Activated CD4-positive, alpha-beta T cell treated with anti-CD3 and anti-CD28 coated beads for 4 hours (primary cell): ENCODE measurements around the gene SMIM5.

ENCODE experiments used
- DNase-seq, 2 donors: peaks; one replicate each; pipeline ENCODE4 v3.0.0-alpha.2; 2020

The SMIM5 gene

DNA sequence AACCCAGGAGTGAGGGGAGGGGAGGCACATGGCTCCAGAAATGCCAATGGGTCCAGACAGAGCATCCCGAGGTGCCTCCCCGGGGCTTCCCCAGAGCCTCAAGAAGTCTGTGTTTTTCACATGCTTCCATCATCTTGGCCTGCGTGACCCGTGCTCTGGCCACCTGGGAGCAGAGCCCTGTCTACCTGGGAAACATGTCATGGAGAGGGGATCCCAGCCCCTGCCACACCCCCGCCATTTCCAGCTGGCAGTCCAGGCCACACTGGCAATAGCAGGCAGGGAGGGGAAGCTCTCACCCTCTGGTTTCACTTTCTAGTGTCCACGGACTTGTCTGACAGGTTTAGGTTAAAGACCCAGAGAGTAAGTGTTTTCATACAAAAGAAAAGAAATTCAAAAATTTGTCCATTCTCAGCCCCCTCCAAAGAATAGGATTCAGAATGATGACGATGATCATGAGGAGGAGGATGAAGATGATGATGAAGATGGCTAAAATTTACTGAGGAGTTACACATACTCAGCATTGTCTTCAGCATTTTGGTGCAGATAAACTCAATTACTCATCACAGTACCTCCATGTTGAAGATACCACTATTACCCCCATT lies 9.0 kb downstream of the SMIM5 start:
- no peak for DNase-seq

DNA sequence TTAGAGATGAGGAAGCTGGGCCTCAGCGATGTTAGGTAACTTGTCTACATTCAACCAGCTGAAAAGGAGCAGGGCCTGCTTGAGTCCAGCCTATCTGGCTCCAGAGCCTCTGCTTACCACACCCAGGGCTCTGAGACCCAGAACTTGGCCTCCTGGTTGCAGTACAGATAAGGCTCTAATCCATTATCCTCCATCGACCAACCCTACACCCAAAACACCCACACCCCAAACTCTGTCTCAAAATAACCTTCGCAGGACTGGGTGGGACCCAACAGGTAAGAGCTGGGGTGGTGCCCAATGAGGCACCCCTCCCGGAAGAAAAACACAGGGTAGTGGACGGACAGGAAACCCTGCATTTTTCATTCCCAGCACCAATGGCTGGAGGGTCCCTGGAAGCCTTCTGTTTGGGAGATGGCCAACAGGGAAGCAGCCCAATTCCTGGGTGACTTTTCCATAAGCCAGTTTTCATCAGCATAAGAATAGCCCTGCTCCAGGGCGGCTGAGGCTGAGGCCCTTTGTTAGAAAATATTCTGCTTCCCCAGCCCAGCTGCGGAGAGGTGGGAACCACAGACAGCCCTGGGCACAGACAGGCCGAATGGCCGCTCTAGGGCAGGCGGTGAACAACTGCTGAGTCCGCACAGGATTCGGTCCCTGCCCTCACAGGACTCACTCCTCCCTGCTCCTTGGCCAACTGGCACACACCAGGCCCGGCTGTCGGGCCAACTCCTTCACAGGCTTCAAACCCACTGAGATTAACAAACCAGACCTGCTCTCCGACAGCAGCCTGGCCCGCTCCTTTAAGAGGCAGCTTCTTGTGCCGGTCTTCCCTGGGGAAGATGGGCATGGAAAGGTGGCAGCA lies 9.8 kb downstream of the SMIM5 start:
- no peak for DNase-seq

DNA sequence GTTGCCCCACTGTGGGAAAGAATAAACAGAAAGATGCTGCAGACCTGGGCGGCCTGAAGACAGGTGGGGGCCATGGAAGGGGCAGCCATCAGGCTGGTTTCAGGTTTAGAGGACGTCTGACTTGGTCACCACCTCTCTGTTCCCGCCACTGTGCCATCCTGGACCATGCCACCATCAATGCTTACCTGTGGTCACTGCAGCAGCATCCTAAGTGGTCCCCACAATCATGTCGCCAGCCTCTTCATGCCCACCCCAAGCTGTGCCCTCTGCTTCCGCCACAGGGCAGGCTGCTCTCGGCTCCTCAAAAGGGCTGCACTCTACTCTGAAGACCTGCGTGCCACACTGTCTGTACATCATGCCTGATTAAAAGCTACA lies 10.4 kb downstream of the SMIM5 start:
- no peak for DNase-seq

DNA sequence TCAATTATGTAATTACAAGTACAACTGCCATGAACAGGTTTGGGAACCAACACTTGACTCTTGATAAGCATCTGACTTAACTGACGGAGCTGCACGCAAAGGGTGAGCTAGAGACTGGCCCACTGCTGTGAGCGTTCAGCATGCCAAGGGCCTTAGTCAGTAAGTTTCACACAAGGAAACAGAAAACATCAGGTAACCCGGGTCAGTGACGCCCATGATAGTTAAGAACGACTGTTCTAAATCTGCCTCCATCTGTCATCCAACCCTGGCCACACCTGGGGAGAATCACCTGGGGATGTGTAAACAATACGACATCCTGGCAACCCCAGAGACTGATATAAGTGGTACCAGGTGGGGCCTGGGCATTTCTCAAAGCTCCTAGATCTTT lies 12.3 kb downstream of the SMIM5 start:
- no peak for DNase-seq

DNA sequence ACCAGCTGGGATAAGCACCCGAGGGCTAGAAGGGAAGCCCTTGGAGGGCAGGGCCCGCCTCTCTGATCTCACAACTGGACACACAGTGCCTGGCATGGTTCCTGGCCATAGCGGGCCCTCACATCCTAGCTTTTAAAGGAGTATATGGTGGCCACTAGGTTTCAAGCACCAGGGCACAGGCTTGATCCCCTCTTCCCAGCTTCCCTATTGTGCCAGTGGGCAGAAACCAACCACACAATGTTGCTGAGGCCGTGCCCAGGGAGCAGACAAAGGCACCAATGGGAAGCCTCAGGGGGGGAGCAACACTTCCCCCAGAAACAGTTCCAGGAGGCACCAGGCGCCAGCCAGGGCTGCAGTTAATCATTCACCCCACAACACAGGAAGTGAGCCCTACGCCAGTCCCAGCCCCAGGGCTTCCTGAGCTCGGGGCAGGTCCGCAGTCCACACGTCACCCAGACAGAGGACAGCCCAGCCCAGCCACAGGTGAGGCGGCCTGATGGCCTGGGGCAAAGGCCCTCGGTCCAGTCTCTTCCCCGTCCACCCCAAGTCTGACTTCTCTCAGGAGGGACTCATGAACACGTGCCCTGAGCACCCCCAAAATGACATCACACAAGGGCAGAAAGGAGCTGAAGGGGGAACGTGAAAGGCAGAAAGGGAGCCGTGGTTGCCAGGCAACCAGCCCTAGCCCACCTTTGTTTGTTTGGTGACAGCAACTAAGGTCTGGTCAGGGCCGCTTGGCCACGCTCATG lies 12.8 kb downstream of the SMIM5 start:
- no peak for DNase-seq

DNA sequence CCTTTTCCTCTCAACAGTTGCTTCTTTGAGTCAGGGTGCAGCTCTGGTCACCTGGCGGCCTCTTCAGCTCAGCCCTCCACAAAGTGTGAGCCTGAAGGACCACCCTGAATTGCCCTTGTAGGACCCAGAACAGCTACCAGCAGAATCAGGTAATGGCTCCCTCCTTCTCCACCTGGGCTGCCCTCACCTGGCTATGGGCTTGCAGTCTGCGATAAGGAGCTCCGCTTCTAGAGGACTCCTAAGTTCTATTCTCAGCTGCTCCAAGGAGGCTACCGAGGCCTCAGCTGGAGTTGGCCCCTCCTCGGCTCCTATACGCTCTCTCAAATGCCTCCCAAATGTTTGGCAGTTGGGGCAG lies 13.4 kb downstream of the SMIM5 start:
- DNase-seq: no peak

DNA sequence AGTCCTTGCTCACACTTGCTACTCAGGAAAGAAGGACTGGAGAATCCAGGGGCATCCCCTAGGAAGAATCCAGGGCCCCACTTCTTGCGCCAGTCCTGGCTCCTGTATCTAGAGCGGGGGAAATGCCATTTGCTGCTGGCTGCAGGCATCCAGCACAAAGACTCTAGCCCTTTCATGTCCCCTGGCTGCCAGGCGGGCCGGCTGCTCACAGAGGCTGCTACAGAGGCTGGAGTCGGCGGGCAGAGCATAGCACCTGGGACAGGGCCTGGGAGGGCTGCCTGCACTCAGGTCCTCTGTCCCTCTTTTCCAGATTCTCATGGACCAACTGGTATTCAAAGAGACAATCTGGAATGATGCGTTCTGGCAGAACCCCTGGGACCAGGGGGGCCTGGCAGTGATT lies 13.8 kb downstream of the SMIM5 start:
- DNase-seq: no peak

DNA sequence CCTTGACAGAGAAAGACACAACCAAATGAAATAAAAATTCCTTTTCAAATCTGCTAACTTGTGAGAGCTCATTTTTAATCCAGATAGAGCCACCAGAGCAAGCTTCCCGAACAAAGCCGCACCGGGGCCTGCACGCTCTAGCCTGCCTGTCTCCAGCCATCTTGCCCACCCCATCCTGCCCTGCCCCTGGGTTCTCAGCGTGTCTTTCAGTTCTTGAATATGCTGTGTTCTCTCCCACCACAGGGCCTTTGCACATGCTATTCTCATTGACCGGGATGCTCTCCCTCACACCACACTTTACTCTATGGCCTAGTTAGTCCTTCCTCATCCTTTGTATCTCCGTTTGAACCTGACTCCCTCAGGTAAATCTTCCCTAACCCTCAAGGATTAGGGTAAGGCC lies 14.7 kb downstream of the SMIM5 start:
- no peak for DNase-seq

DNA sequence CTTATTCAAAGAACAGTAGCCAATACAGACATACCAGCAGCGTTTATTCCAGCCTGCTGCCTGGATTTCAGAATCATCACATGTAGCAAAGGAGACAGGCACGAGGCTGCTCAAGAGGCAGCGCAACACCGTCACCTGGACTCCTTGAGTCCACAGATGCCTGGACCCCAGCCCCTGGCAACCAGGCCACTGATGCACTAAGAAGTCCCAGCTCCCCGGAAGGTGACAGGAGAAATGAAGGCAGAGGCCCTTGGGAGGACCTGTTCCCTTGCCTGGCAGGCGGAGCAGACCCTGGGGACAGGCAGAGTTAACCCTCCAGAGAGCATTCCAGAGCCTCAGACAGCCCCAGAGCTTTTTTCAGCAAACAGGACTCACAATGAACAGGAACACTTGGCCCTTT lies 16.5 kb downstream of the SMIM5 start:
- no peak for DNase-seq

DNA sequence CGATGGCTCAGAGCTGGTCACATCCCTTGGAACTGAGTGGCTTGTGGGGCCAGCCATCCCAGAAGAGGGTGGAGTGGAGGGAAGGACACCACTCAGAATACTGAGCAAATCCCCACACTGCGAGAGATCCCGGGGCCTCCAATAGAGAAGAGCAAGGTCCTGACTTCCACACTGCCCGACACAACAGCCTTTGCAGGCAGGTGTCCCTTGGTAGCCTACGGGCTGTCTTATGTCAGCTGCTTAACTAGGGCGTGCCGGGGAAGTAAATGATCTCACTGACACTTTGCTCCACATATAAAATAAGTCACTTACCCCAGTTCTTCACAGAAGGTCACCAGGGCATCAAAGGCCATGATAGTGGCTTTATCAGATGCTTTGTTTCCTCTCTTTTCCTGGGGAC lies 17.6 kb downstream of the SMIM5 start:
- no peak for DNase-seq

DNA sequence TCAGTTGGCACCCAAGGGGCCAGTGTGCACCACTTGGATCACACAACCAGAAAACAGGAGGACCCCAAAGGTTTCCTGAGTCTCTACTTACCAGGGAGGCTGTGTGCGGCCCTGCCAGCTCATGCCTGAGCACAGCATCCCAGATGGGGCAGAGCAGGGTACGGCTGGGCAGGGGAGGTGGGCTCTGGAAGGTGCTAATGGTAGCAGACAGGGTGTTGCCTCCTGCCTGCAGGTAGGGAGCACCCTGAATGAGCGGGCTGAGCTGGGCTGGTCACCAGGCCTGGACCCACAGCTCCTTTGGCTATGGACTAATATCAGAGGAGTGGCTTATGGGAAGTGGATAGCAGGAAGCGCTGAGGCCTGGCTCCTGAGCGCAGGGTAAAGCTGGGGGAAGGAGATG lies 19.1 kb downstream of the SMIM5 start:
- no peak for DNase-seq

DNA sequence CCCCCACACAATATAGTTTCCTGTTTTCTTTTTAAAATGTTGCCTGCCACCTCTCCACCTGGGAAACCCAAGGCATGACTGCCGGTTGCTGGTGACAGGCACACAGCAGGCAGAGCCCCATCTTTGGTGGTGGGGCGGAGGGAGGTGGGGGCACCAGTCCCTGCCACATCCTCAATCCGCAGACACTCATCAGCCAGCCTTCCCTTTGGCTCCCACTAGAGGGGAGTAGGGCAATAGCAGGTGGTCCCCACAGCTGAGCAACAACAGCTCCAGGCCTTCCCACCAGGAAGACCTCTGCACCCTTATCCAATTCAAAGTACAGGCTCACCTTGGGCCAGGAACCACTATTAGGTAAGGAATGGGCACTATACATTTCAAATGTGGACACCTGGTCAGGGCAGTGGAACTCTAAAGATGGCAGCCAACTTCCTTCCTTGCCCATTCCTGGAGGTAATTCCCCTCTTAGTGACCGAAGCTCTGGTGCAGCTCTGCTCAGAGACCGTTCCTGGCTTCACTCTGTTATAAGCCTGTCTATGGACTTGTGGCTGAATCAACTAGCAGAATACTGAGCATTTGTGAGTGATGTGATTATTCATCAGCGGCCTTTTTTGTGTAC lies 19.8 kb downstream of the SMIM5 start:
- DNase-seq: no peak

DNA sequence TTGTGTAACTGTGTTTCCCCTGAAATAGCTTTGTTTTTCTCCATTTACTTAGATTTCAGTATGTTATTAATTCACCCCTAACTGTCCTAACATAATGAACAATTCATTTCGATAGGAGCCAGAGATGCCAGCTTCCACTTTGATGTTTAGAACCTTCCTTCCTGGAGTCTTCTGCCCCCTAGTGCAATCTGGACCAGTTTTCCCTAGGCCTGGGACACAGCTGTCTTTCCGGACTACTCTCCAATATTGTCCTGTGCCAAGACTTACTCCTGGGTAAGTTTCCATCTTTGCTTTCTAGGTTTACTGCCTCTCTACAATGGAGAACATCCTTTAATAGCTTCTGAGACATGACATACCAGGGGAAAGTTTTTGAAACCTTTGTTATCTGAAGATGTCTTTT lies 20.9 kb downstream of the SMIM5 start:
- no peak for DNase-seq

DNA sequence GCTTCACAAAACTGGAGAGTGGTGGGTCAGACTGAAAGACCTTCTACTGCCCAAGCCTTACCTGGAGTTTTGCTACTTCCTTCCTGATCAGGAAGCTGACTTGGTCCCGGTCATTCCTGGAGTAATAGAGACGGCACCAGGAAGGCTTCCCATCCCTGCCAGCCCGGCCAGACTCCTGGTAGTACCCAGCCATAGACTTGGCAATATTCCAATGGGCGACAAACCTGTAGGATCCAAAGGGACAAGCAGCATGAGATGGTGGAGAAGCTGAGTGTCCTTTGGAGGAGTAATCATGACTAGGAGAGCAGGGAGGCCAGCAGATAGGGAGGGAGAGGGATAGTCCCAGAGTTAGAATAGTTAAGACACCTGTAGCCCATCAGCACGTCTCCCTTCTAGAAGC lies 25.0 kb downstream of the SMIM5 start:
- no peak for DNase-seq

DNA sequence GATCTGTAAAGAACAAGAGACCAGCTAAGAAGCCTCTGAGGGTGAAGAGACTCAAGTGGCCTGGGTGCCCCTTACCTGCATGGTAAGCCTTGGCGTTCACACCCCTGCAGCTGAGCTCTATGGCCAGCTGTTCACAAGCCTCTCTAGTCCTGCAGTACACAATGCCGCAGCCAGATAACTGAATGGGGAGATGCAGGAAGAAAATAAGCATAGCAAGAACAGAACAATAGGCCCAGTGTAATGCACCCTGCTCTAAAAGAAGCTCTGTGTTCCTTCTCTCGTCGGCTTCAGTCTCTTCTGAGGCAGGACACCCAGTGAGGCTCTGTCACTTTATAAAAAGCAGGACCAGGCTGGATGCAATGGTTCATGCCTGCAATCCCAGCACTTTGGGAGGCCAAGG lies 28.3 kb downstream of the SMIM5 start:
- DNase-seq: no peak

DNA sequence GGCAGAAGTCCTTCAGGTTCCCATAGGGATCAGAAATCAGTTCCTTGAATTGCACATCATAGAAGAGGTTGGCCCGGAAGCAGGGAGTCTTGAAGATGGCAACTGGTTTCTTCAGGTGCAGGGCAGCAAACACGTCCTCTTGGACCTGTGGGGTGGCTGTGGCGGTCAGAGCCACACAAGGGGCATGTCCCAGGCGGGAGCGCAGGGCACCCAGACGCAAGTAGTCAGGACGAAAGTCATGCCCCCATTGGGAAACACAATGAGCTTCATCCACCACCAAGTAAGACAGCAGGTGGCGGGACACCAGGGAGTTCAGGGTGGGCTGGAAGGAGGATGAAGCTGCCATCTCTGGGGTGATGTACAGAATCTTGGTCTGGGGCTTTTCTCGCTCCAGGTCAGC lies 29.3 kb downstream of the SMIM5 start:
- no peak for DNase-seq

DNA sequence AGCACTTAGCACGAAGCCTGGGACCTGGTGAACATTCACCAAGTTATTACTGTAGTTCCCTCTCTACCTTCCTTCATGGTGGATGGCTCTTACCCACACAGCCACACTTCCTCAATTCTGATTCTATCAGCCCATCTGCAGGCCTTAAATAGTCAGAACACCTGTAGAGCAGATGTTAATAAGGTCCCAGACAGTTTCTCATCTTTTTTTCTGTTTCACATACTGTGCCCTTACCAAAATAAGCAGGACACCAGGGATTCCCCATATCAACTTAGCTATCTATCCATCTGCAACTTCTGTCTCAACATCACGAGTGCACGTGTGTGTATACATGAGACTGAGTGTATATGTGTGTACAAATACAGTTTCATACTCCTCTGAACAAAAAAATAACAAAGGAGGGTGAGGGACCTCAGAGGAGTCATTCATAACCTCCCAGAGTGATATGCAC lies 30.9 kb downstream of the SMIM5 start:
- DNase-seq: no peak

DNA sequence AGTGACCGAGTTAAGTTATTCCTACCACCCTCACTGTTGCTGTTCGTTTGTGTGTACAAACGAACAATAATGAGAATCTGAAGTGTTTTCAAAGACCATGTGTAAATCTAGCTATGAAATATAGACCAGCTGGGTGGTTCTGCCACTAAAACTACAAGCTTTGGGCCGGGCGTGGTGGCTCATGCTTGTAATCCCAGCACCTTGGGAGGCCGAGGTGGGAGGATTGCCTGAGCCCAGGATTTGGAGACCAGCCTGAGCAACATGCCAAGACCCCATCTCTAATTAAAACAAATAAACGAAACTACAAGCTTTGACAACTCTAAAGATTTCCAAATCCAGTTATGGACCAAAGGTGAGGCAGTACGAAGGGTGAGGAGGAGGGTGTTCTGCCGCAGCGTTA lies 32.7 kb downstream of the SMIM5 start:
- no peak for DNase-seq

DNA sequence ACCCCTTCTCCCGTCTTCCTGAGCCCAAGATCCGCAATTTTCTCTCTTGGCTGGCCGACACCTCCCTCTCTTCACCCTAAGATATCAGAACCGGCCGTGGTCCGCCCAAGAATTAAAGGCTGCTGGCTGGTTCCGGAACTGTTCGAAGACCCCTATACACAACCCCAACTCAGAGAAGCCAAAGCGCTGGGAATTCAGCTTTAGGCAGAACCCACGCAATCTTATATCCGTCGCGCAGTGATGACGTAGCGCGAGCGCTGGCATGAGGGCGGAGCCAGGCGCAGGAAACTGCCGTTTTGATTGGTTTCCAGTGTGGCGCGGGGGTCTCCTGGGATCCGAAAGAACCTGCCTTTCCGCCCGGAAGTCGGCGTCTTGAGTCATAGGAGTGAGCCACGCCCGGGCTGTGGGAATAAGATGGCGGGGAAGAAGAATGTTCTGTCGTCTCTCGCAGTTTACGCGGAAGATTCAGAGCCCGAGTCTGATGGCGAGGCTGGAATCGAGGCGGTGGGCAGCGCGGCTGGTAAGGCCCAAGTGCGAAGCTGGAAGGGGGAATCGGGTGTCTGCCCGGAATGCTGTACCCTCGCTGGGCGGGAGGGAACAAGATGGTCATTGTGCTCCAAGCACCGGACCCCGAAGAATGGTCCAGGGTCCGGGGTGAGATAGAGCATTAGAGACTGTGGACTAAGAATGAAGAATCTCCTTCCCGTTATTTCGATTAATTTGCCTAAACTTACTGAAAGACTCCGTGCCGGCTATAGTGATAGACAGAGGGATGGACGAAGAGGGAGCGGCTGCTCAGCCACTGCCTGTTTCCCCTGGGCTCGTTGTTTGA lies 33.9 kb downstream of the SMIM5 start, which contains the start of the genes RECQL5 and SAP30BP:
RECQL5 (minus strand) TSS at position 196 of the 832 bp plus-strand sequence. CDS start 597 bp downstream, outside the sequence.
SAP30BP (plus strand) TSS at position 380 of the 832 bp plus-strand sequence; CDS start at position 415, 35 bp downstream.
- peak; percentile 98 to 99 for DNase-seq

DNA sequence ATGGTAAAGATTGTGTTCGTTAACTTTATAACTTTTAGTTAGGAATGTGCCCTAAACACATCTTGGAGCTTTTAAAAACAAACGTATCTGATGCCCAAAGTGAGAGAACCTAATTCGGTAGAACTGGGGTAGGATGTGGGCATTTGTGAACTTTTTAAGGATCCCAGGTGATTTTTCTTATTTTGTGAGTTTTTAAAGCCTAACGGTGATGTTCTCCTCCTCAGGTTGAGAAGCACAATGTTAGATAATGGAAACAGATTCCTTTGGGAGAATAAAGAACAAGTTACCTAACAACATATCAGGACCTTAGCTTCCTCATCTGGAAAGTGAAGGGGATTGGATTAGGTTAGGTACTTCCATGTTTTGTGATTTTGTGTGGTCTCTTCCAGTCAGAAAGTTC lies 34.6 kb downstream of the SMIM5 start:
- no peak for DNase-seq

DNA sequence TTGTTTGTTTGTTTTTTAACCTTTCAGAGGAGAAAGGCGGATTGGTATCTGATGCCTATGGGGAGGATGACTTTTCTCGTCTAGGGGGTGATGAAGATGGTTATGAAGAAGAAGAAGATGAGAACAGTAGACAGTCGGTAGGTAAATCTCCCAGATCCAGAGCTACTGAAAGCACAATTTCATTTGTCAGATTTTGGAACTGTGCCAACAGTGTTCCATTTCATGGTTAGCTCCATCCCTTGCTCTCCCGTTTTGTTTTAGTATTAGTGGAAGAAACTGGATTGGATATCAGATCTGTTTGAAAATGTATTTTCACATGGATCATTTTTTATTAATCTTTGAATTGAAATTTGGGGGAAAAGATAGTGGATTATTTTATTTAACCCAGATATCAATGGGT lies 35.3 kb downstream of the SMIM5 start:
- no peak for DNase-seq

DNA sequence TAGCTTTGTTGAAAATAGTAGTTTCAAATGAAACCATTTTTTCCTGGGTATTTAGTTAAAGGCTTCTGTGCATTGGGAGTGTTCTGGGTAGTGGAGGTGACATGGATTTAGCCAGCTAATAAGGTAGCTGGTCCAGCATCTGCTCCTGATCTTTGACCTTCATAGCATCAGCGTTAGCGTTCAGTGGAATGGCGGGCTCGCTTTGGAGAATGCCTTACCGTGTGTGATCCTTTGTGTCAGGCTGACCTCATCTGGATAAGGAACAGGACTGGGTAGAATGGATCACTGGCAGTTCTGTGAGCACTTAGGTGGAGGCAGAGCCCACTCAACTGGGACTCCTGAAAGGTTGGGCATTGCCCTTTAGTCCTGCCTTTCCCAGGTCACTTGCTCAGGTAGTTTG lies 37.6 kb downstream of the SMIM5 start:
- DNase-seq: no peak

DNA sequence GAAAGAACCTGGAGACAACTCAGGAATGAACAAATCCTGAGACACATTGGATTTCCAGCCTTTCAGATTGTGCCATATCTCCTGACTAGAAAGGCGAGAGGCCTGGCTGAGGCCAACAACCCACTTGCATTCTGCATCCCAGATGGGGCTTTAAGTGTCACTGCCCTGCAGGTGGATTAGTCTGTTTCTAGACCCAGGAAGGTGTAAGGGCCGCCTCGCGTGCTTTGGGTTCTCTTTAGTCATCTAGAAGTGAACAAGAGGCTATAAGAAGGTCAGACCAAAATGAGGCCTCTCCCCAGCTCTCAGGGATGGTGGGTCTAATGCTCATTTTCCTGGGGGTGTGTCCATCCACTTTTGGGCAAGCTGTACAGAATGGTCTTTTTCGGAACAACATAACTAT lies 38.8 kb downstream of the SMIM5 start:
- no peak for DNase-seq
